Measurements from ENCODE around the gene NPAS2. TPM values are rescaled to one million over a fixed set of nuclear protein-coding genes. Genes with fewer than 3 reads are reported as not detected.

Gene NPAS2
- total and polyA plus RNA-seq, 5 experiments from 2014 or later = 2.0 to 9.0 (median 4.1) TPM

- ATAC-seq (no peak), DNase-seq (no peak)
- Mint-ChIP-seq H3K9me3 (peaks cover 0 to 5% (median 2%) of the 10 kb centered on the region in 9 donors), H3K4me3 (no peak overlapping the region), H3K36me3 (peaks cover 5 to 12% (median 10%) of the 10 kb centered on the region in 3 donors), H3K27ac (peak overlapping the region in 2 of 10 donors; percentile 57 to 74), H3K4me1 (peaks cover 0 to 6% (median 2%) of the 10 kb centered on the region in 4 donors), H3K27me3 (peaks cover 0 to 2% (median 2%) of the 10 kb centered on the region in 5 donors)
- POLR2A ChIA-PET = no interaction called here
Measured at GRCh38 chr2:100895934-100896685, 76.2 kb downstream of the NPAS2 start.

GRCh38 chr2:100898035-100898665, 78.2 kb downstream of the NPAS2 start:
- DNase-seq = no peak
- Mint-ChIP-seq H3K27ac (no peak overlapping the region), H3K9me3 (peaks cover 0 to 5% (median 2%) of the 10 kb centered on the region in 9 donors), H3K4me1 (peaks cover 0 to 10% (median 2%) of the 10 kb centered on the region in 4 donors), H3K4me3 (no peak overlapping the region), H3K27me3 (peaks cover 0 to 11% (median 2%) of the 10 kb centered on the region in 5 donors), H3K36me3 (peaks cover 0 to 9% (median 6%) of the 10 kb centered on the region in 3 donors)
- no peak for ATAC-seq
- POLR2A ChIA-PET = no interaction called here

GRCh38 chr2:100900156-100900795, 80.3 kb downstream of the NPAS2 start:
- Mint-ChIP-seq H3K9me3 (peaks cover 0 to 5% (median 2%) of the 10 kb centered on the region in 9 donors), H3K4me1 (peaks cover 2 to 12% (median 9%) of the 10 kb centered on the region in 4 donors), H3K36me3 (peaks cover 0 to 11% (median 9%) of the 10 kb centered on the region in 3 donors), H3K4me3 (no peak overlapping the region), H3K27me3 (peaks cover 0 to 11% (median 2%) of the 10 kb centered on the region in 5 donors), H3K27ac (no peak overlapping the region)
- ATAC-seq (no peak), DNase-seq (no peak)
- POLR2A ChIA-PET = no interaction called here

- ATAC-seq (no peak), DNase-seq (no peak)
- Mint-ChIP-seq H3K4me3 (no peak overlapping the region), H3K27me3 (peaks cover 0 to 11% (median 2%) of the 10 kb centered on the region in 5 donors), H3K36me3 (peaks cover 0 to 18% (median 9%) of the 10 kb centered on the region in 3 donors), H3K27ac (peak overlapping the region in 1 of 10 donors; percentile 61), H3K9me3 (peaks cover 0 to 5% (median 2%) of the 10 kb centered on the region in 9 donors), H3K4me1 (peaks cover 20 to 34% (median 28%) of the 10 kb centered on the region in 4 donors)
- POLR2A ChIA-PET = no interaction called here
Measured at GRCh38 chr2:100902817-100903405, 83.0 kb downstream of the NPAS2 start.

GRCh38 chr2:100903534-100904258, 83.8 kb downstream of the NPAS2 start:
- Mint-ChIP-seq H3K27ac (peak overlapping the region in 1 of 10 donors; percentile 61), H3K27me3 (peaks cover 0 to 11% (median 2%) of the 10 kb centered on the region in 5 donors), H3K4me1 (peaks cover 24 to 41% (median 31%) of the 10 kb centered on the region in 4 donors), H3K4me3 (peak overlapping the region in 1 of 10 donors; percentile 25), H3K36me3 (peaks cover 0 to 16% (median 9%) of the 10 kb centered on the region in 3 donors), H3K9me3 (peaks cover 0 to 5% (median 2%) of the 10 kb centered on the region in 9 donors)
- POLR2A ChIA-PET = no interaction called here
- DNase-seq (no peak), ATAC-seq (no peak)

- peaks cover 0 to 12% (median 3%) of the 10 kb centered on the region in 3 donors for H3K36me3 Mint-ChIP-seq
- peaks cover 24 to 42% (median 32%) of the 10 kb centered on the region in 4 donors for H3K4me1 Mint-ChIP-seq
- peaks cover 0 to 3% (median 0%) of the 10 kb centered on the region in 9 donors for H3K9me3 Mint-ChIP-seq
- POLR2A ChIA-PET = no interaction called here
- peak in 1 of 2 donors; percentile 55 for ATAC-seq
- DNase-seq = no peak
- peak overlapping the region in 4 of 10 donors; percentile 61 to 88 (median 67) for H3K27ac Mint-ChIP-seq
- peaks cover 0 to 11% (median 2%) of the 10 kb centered on the region in 5 donors for H3K27me3 Mint-ChIP-seq
- H3K4me3 Mint-ChIP-seq = peak overlapping the region in 5 of 10 donors; percentile 10 to 62 (median 50)
Measured at GRCh38 chr2:100905132-100905805, 85.3 kb downstream of the NPAS2 start.

- peak overlapping the region in 1 of 10 donors; percentile 16 for H3K4me3 Mint-ChIP-seq
- H3K36me3 Mint-ChIP-seq = peaks cover 0 to 12% (median 0%) of the 10 kb centered on the region in 3 donors
- peaks cover 0 to 2% (median 0%) of the 10 kb centered on the region in 9 donors for H3K9me3 Mint-ChIP-seq
- ATAC-seq (no peak), DNase-seq (no peak)
- peaks cover 0 to 9% (median 0%) of the 10 kb centered on the region in 5 donors for H3K27me3 Mint-ChIP-seq
- peak overlapping the region in 1 of 10 donors; percentile 32 for H3K27ac Mint-ChIP-seq
- POLR2A ChIA-PET = no interaction called here
- H3K4me1 Mint-ChIP-seq = peaks cover 24 to 42% (median 32%) of the 10 kb centered on the region in 4 donors
Measured at GRCh38 chr2:100906131-100906530, 86.2 kb downstream of the NPAS2 start.

GRCh38 chr2:100906679-100907078, 86.7 kb downstream of the NPAS2 start:
- DNase-seq (no peak), ATAC-seq (no peak)
- H3K4me3 Mint-ChIP-seq = peak overlapping the region in 1 of 10 donors; percentile 37
- peaks cover 0 to 1% (median 0%) of the 10 kb centered on the region in 9 donors for H3K9me3 Mint-ChIP-seq
- POLR2A ChIA-PET = no interaction called here
- H3K27me3 Mint-ChIP-seq = peaks cover 0 to 7% (median 0%) of the 10 kb centered on the region in 5 donors
- H3K36me3 Mint-ChIP-seq = peaks cover 0 to 12% (median 0%) of the 10 kb centered on the region in 3 donors
- H3K27ac Mint-ChIP-seq = peak overlapping the region in 1 of 10 donors; percentile 32
- peaks cover 24 to 42% (median 32%) of the 10 kb centered on the region in 4 donors for H3K4me1 Mint-ChIP-seq

- DNase-seq (peak in 3 of 10 donors; percentile 9 to 14 (median 13)), ATAC-seq (peak in 1 of 2 donors; percentile 80)
- Mint-ChIP-seq H3K27ac (peak overlapping the region in 4 of 10 donors; percentile 0 to 71 (median 16)), H3K9me3 (no peaks in the 10 kb centered on the region), H3K4me3 (peak overlapping the region in 2 of 10 donors; percentile 2 to 11), H3K36me3 (peaks cover 0 to 13% (median 2%) of the 10 kb centered on the region in 3 donors), H3K27me3 (peaks cover 0 to 3% (median 0%) of the 10 kb centered on the region in 5 donors), H3K4me1 (peaks cover 20 to 42% (median 31%) of the 10 kb centered on the region in 4 donors)
- POLR2A ChIA-PET = no interaction called here
Measured at GRCh38 chr2:100907832-100908231, 87.9 kb downstream of the NPAS2 start.

- Mint-ChIP-seq H3K27me3 (peaks cover 0 to 9% (median 2%) of the 10 kb centered on the region in 5 donors), H3K27ac (peak overlapping the region in 1 of 10 donors; percentile 27), H3K9me3 (no peaks in the 10 kb centered on the region), H3K36me3 (peaks cover 4 to 20% (median 8%) of the 10 kb centered on the region in 3 donors), H3K4me3 (no peak overlapping the region), H3K4me1 (peaks cover 18 to 39% (median 31%) of the 10 kb centered on the region in 4 donors)
- DNase-seq (no peak), ATAC-seq (no peak)
- POLR2A ChIA-PET = no interaction called here
Measured at GRCh38 chr2:100909534-100910081, 89.7 kb downstream of the NPAS2 start.

GRCh38 chr2:100910111-100910510, 90.2 kb downstream of the NPAS2 start:
- Mint-ChIP-seq H3K4me3 (no peak overlapping the region), H3K9me3 (peaks cover 0 to 2% (median 0%) of the 10 kb centered on the region in 9 donors), H3K27ac (peak overlapping the region in 1 of 10 donors; percentile 27), H3K36me3 (peaks cover 4 to 17% (median 13%) of the 10 kb centered on the region in 3 donors), H3K4me1 (peaks cover 18 to 37% (median 29%) of the 10 kb centered on the region in 4 donors), H3K27me3 (peaks cover 0 to 9% (median 3%) of the 10 kb centered on the region in 5 donors)
- no peak for ATAC-seq
- no peak for DNase-seq
- POLR2A ChIA-PET = no interaction called here

All from naive thymus-derived CD8-positive, alpha-beta T cell (primary cell).